ENCODE measurements around the gene PPP1R14D.
"Not testable (repeated sequence)": the region's sequence is repeated elsewhere in the genome, so short reads cannot be mapped to it uniquely, and the experiment has no call there.

PPP1R14D gene

GRCh38 chr15:40871749-40872617 is 43.5 kb upstream of the PPP1R14D start:
- Histone ChIP-seq H3K4me3 (ENCODE audit: low read depth, low read length) (no peak overlapping the region), H3K36me3 (replicated peaks) (no peaks in the 10 kb centered on the region), H3K27ac (no peak overlapping the region), H3K27me3 (replicated peaks) (no peaks in the 10 kb centered on the region)
- no peak for DNase-seq
- in situ Hi-C loops (cut with HindIII; ENCODE audit: low pct_ligation_motif_present, low sequenced_read_pairs) = no loop called here
- no peak for TF ChIP-seq CTCF (IDR thresholded peaks at IDR 0.05; ENCODE audit: low read depth, low read length, missing control alignments)

- Histone ChIP-seq H3K4me3 (ENCODE audit: low read depth, low read length) (no peak overlapping the region), H3K27me3 (replicated peaks) (no peaks in the 10 kb centered on the region), H3K36me3 (replicated peaks) (no peaks in the 10 kb centered on the region), H3K27ac (no peak overlapping the region)
- TF ChIP-seq CTCF (IDR thresholded peaks at IDR 0.05; ENCODE audit: low read depth, low read length, missing control alignments) = no peak
- DNase-seq = no peak
- in situ Hi-C loops (cut with HindIII; ENCODE audit: low pct_ligation_motif_present, low sequenced_read_pairs) = no loop called here
Measured at GRCh38 chr15:40870716-40871115, 42.2 kb upstream of the PPP1R14D start.

GRCh38 chr15:40869686-40870085 is 41.2 kb upstream of the PPP1R14D start:
- Histone ChIP-seq H3K4me3 (ENCODE audit: low read depth, low read length) (no peak overlapping the region), H3K36me3 (replicated peaks) (no peaks in the 10 kb centered on the region), H3K27me3 (replicated peaks) (no peaks in the 10 kb centered on the region), H3K27ac (no peak overlapping the region)
- in situ Hi-C loops (cut with HindIII; ENCODE audit: low pct_ligation_motif_present, low sequenced_read_pairs) = no loop called here
- DNase-seq = no peak
- no peak for TF ChIP-seq CTCF (IDR thresholded peaks at IDR 0.05; ENCODE audit: low read depth, low read length, missing control alignments)

GRCh38 chr15:40867199-40867598 is 38.7 kb upstream of the PPP1R14D start:
- Histone ChIP-seq H3K36me3 (replicated peaks) (no peaks in the 10 kb centered on the region), H3K27me3 (replicated peaks) (no peaks in the 10 kb centered on the region), H3K4me3 (ENCODE audit: low read depth, low read length) (no peak overlapping the region), H3K27ac (no peak overlapping the region)
- in situ Hi-C loops (cut with HindIII; ENCODE audit: low pct_ligation_motif_present, low sequenced_read_pairs) = no loop called here
- no peak for DNase-seq
- TF ChIP-seq CTCF (IDR thresholded peaks at IDR 0.05; ENCODE audit: low read depth, low read length, missing control alignments) = no peak

- no peaks in the 10 kb centered on the region for H3K36me3 ChIP-seq (replicated peaks)
- no peak overlapping the region for H3K27ac ChIP-seq
- DNase-seq = no peak
- in situ Hi-C loops (cut with HindIII; ENCODE audit: low pct_ligation_motif_present, low sequenced_read_pairs) = no loop called here
- TF ChIP-seq CTCF (IDR thresholded peaks at IDR 0.05; ENCODE audit: low read depth, low read length, missing control alignments) = no peak
- no peaks in the 10 kb centered on the region for H3K27me3 ChIP-seq (replicated peaks)
- no peak overlapping the region for H3K4me3 ChIP-seq (ENCODE audit: low read depth, low read length)
Measured at GRCh38 chr15:40863660-40864270, 35.3 kb upstream of the PPP1R14D start.

- H3K27me3 ChIP-seq (replicated peaks); H3K4me3 ChIP-seq (ENCODE audit: low read depth, low read length); H3K27ac ChIP-seq; H3K36me3 ChIP-seq (replicated peaks); in situ Hi-C loops (cut with HindIII; ENCODE audit: low pct_ligation_motif_present, low sequenced_read_pairs); DNase-seq: not testable (repeated sequence)
Measured at GRCh38 chr15:40861147-40861546, 32.6 kb upstream of the PPP1R14D start.

Measured in brain microvascular endothelial cell (primary cell).